ENCODE data around the gene SRRM5.

- TF ChIP-seq POLR2A (IDR thresholded peaks at IDR 0.05; ENCODE audit: borderline replicate concordance, extremely low read depth, insufficient read depth, insufficient read length) (no peak), CTCF (IDR thresholded peaks at IDR 0.05 in 2 of 3, conservative IDR thresholded peaks at IDR 0.05 in 1 of 3; ENCODE audit: borderline replicate concordance in 1 of 3, insufficient read depth in 1 of 3, low read depth in 2 of 3, low read length in 2 of 3) (peak; percentile 32 to 83 (median 72); a peak in 5 of 6 replicates), EZH2 (IDR thresholded peaks at IDR 0.05) (no peak), POLR2AphosphoS5 (IDR thresholded peaks at IDR 0.05; ENCODE audit: low read depth, low read length) (no peak), SRF (IDR thresholded peaks at IDR 0.05; ENCODE audit: low read depth) (no peak), RAD21 (IDR thresholded peaks at IDR 0.05; ENCODE audit: low read depth) (peak; percentile 63), EGR1 (IDR thresholded peaks at IDR 0.05; ENCODE audit: low read depth) (no peak), ZNF274 (IDR thresholded peaks at IDR 0.05; ENCODE audit: low read depth, low read length) (no peak), ELF1 (IDR thresholded peaks at IDR 0.05; ENCODE audit: borderline replicate concordance, low read depth) (no peak)
- TF ChIP-seq, protein P1, sequence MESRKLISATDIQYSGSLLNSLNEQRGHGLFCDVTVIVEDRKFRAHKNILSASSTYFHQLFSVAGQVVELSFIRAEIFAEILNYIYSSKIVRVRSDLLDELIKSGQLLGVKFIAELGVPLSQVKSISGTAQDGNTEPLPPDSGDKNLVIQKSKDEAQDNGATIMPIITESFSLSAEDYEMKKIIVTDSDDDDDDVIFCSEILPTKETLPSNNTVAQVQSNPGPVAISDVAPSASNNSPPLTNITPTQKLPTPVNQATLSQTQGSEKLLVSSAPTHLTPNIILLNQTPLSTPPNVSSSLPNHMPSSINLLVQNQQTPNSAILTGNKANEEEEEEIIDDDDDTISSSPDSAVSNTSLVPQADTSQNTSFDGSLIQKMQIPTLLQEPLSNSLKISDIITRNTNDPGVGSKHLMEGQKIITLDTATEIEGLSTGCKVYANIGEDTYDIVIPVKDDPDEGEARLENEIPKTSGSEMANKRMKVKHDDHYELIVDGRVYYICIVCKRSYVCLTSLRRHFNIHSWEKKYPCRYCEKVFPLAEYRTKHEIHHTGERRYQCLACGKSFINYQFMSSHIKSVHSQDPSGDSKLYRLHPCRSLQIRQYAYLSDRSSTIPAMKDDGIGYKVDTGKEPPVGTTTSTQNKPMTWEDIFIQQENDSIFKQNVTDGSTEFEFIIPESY (IDR thresholded peaks at IDR 0.05; ENCODE audit: extremely low read depth, insufficient replicate concordance, low read length): no peak
These were observed 40.1 kb downstream of the SRRM5 start for GRCh38 chr19:43651758-43652545.

Data from HCT116 (cell line).